SK-N-SH (cell line): ENCODE measurements around the gene SMYD3.

Experiments used
- CTCF ChIP-seq: fragments of 200-600 bp; sonication (generic); IDR thresholded peaks from 2 replicates; pipeline ENCODE4 v1.6.1; 2017; ENCODE audit warnings: antibody characterized with exemption, mild to moderate bottlenecking, moderate library complexity
- MAX ChIP-seq: IDR thresholded peaks from 2 replicates; pipeline ENCODE4 v1.4.0; 2012; ENCODE audit warnings: low read depth
- RCOR1 ChIP-seq: fragments of 150-350 bp; IDR thresholded peaks from 2 replicates; pipeline ENCODE4 v1.6.1; 2017; ENCODE audit warnings: antibody characterized with exemption, low read length

- TF ChIP-seq RCOR1 (no peak), CTCF (no peak), MAX (no peak)
Observed at GRCh38 chr1:245963649-245964048, 543.4 kb downstream of the SMYD3 start.
